SK-N-MC (cell line): Measurements from ENCODE around the gene ADRB2.

Experiments used
- EZH2 ChIP-seq: fragments of 200-600 bp; sonication (generic); IDR thresholded peaks from one replicate; pipeline ENCODE4 v1.6.1; 2017; ENCODE audit warnings: antibody characterized with exemption
- FOXP2 ChIP-seq: optimal IDR thresholded peaks from 2 replicates; pipeline ENCODE3; 2011; ENCODE audit warnings: mild to moderate bottlenecking, moderate library complexity; ENCODE audit not compliant: insufficient read depth; ENCODE audit errors: extremely low read length, control extremely low read depth
- POLR2AphosphoS5 ChIP-seq: IDR thresholded peaks from 2 replicates; pipeline ENCODE4 v1.6.1; 2012; ENCODE audit warnings: mild to moderate bottlenecking, low read depth, low read length, borderline replicate concordance

DNA sequence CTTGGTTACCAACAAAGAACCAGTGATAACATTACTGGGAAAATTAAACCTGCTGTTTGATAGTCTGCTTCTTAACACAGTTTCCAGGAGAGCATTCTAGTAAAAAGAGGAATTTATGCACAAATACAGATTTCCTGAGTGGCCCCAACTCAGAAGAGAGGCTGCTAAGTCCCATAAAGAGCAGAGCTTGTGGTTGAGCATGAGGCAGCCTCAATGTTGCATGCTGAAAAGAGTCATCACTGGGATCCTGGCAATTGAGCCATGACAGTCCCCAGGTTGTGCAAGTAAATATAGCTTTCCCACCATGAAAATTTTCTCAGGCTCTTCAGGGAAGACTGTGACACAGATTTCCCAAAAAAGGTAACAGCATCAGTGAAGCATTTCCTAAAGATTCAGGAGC is 47.5 kb upstream of the ADRB2 start:
- TF ChIP-seq EZH2 (no peak), POLR2AphosphoS5 (no peak), FOXP2 (no peak)
